WTC11 (cell line): Measurements from ENCODE around the gene MGMT. TPM values are rescaled to one million over a fixed set of nuclear protein-coding genes. Genes with fewer than 3 reads are reported as not detected.

Source experiments
- ATAC-seq: fragments of 200-7000 bp; cut with Tn5 transposase; 2 replicates; pipeline ENCODE4 v1.10.0; 2021; ENCODE audit warnings: mild to moderate bottlenecking, moderate library complexity
- CTCF ChIA-PET: fragments of 300-600 bp; sonication (Branson Sonifier 250); formaldehyde crosslinking; loops from one replicate; lab custom pipeline; 2021; ENCODE audit warnings: antibody characterized with exemption; lab: Charles Lee
- POLR2A ChIA-PET: fragments of 350-600 bp; sonication (Branson Sonifier 250); formaldehyde crosslinking; loops from one replicate; lab custom pipeline; 2021; ENCODE audit warnings: antibody characterized with exemption; lab: Charles Lee
- DNase-seq: peaks from one replicate; pipeline ENCODE4 v3.0.0; 2021; ENCODE audit warnings: low spot score
- H3K27ac Mint-ChIP-seq: 2 replicates; pipeline ENCODE4 v1.8.0; 2021; ENCODE audit warnings: mixed read lengths
- H3K27me3 Mint-ChIP-seq: 2 replicates; pipeline ENCODE4 v1.8.0; 2021; ENCODE audit warnings: low read depth, mild to moderate bottlenecking, moderate library complexity, mixed read lengths
- H3K36me3 Mint-ChIP-seq: 2 replicates; pipeline ENCODE4 v1.8.0; 2021; ENCODE audit warnings: mixed read lengths
- H3K4me1 Mint-ChIP-seq: 2 replicates; pipeline ENCODE4 v1.8.0; 2022; ENCODE audit warnings: mixed read lengths
- H3K4me3 Mint-ChIP-seq: 2 replicates; pipeline ENCODE4 v1.8.0; 2021; ENCODE audit warnings: mild to moderate bottlenecking, moderate library complexity, mixed read lengths
- H3K9me3 Mint-ChIP-seq: 2 replicates; pipeline ENCODE4 v1.8.0; 2021; ENCODE audit warnings: mixed read lengths
- AR ChIP-seq: fragments of 250-450 bp; sonication (Bioruptor Pico); IDR thresholded peaks from 2 replicates; pipeline ENCODE4 v1.9.0; 2021; ENCODE audit warnings: mild to moderate bottlenecking
- ATF1 ChIP-seq: sonication (generic); formaldehyde crosslinking; IDR thresholded peaks from 2 replicates; pipeline ENCODE4 v1.8.1; 2023; ENCODE audit warnings: mild to moderate bottlenecking, moderate library complexity, missing genetic modification reagents
- ATF6 ChIP-seq: sonication (generic); formaldehyde crosslinking; IDR thresholded peaks from 2 replicates; pipeline ENCODE4 v1.8.1; 2023; ENCODE audit warnings: mild to moderate bottlenecking, missing genetic modification reagents
- CBFB ChIP-seq: sonication (generic); formaldehyde crosslinking; IDR thresholded peaks from 2 replicates; pipeline ENCODE4 v1.8.1; 2022; ENCODE audit warnings: mild to moderate bottlenecking, low read depth, missing genetic modification reagents
- CREM ChIP-seq: sonication (generic); formaldehyde crosslinking; IDR thresholded peaks from 2 replicates; pipeline ENCODE4 v1.8.1; 2022; ENCODE audit warnings: mild to moderate bottlenecking, missing genetic modification reagents, moderate library complexity
- ELF4 ChIP-seq: sonication (generic); formaldehyde crosslinking; IDR thresholded peaks from 2 replicates; pipeline ENCODE4 v1.8.1; 2022; ENCODE audit warnings: low read depth, mild to moderate bottlenecking, moderate library complexity, missing genetic modification reagents
- EMX1 ChIP-seq: fragments of 250-450 bp; sonication (Bioruptor Pico); IDR thresholded peaks from 2 replicates; pipeline ENCODE4 v1.8.0; 2021; ENCODE audit warnings: mild to moderate bottlenecking
- ESRRA ChIP-seq: sonication (generic); formaldehyde crosslinking; IDR thresholded peaks from 2 replicates; pipeline ENCODE4 v1.8.1; 2022; ENCODE audit warnings: mild to moderate bottlenecking, missing genetic modification reagents, borderline replicate concordance
- FOXP1 ChIP-seq: sonication (generic); formaldehyde crosslinking; IDR thresholded peaks from 2 replicates; pipeline ENCODE4 v1.8.0; 2022; ENCODE audit warnings: missing genetic modification reagents, mild to moderate bottlenecking, moderate library complexity, borderline replicate concordance
- HMGXB4 ChIP-seq: sonication (generic); formaldehyde crosslinking; IDR thresholded peaks from 2 replicates; pipeline ENCODE4 v1.8.1; 2023; ENCODE audit warnings: mild to moderate bottlenecking, moderate library complexity, missing genetic modification reagents
- JAZF1 ChIP-seq: fragments of 250-450 bp; sonication (Bioruptor Pico); IDR thresholded peaks from 2 replicates; pipeline ENCODE4 v1.9.0; 2021; ENCODE audit warnings: moderate library complexity, mild to moderate bottlenecking, inconsistent platforms
- MXD4 ChIP-seq: fragments of 250-450 bp; sonication (Bioruptor Pico); IDR thresholded peaks from 2 replicates; pipeline ENCODE4 v1.8.0; 2021; ENCODE audit warnings: mild to moderate bottlenecking, moderate library complexity, borderline replicate concordance
- NR2C2 ChIP-seq: sonication (generic); formaldehyde crosslinking; IDR thresholded peaks from 2 replicates; pipeline ENCODE4 v1.8.0; 2022; ENCODE audit warnings: mild to moderate bottlenecking, missing genetic modification reagents
- PRDM15 ChIP-seq: sonication (generic); formaldehyde crosslinking; IDR thresholded peaks from 2 replicates; pipeline ENCODE4 v1.8.0; 2022; ENCODE audit warnings: missing genetic modification reagents
- PRRX2 ChIP-seq: fragments of 250-450 bp; sonication (Bioruptor Pico); IDR thresholded peaks from 2 replicates; pipeline ENCODE4 v1.8.0; 2021; ENCODE audit warnings: mild to moderate bottlenecking
- RELA ChIP-seq: sonication (generic); formaldehyde crosslinking; IDR thresholded peaks from 2 replicates; pipeline ENCODE4 v1.8.1; 2022; ENCODE audit warnings: missing genetic modification reagents, mild to moderate bottlenecking, borderline replicate concordance
- TEAD4 ChIP-seq: sonication (generic); formaldehyde crosslinking; IDR thresholded peaks from 2 replicates; pipeline ENCODE4 v1.8.0; 2022; ENCODE audit warnings: mild to moderate bottlenecking, missing genetic modification reagents
- ZNF232 ChIP-seq: sonication (generic); formaldehyde crosslinking; IDR thresholded peaks from 2 replicates; pipeline ENCODE4 v1.8.0; 2022; ENCODE audit warnings: mild to moderate bottlenecking, missing genetic modification reagents
- ZNF317 ChIP-seq: sonication (generic); formaldehyde crosslinking; IDR thresholded peaks from 2 replicates; pipeline ENCODE4 v1.8.1; 2023; ENCODE audit warnings: low read depth, mild to moderate bottlenecking, moderate library complexity, missing genetic modification reagents, borderline replicate concordance
- ZNF396 ChIP-seq: fragments of 250-450 bp; sonication (Bioruptor Pico); IDR thresholded peaks from 2 replicates; pipeline ENCODE4 v1.8.0; 2021; ENCODE audit warnings: mild to moderate bottlenecking, moderate library complexity, borderline replicate concordance
- ZNF671 ChIP-seq: fragments of 250-450 bp; sonication (Bioruptor Pico); IDR thresholded peaks from 2 replicates; pipeline ENCODE4 v1.8.0; 2021; ENCODE audit warnings: mild to moderate bottlenecking
- total RNA-seq: library from RNA; stranded (reverse); gene quantifications from 3 replicates; pipeline ENCODE4 v1.2.3, GENCODE V29; 2021

Gene MGMT
- total RNA-seq, 1 experiment from 2014 or later = 11.8 TPM

- H3K36me3 Mint-ChIP-seq = no peaks in the 10 kb centered on the region
- no peak overlapping the region for H3K4me3 Mint-ChIP-seq
- H3K27me3 Mint-ChIP-seq = no peaks in the 10 kb centered on the region; the same call in 1 of the 2 replicates
- DNase-seq (no peak), ATAC-seq (no peak)
- H3K9me3 Mint-ChIP-seq = peaks cover 3% of the 10 kb centered on the region
- ChIA-PET CTCF (no interaction called here), POLR2A (no interaction called here)
- no peak overlapping the region for H3K27ac Mint-ChIP-seq
- TF ChIP-seq ATF6 (CRISPR knock-in tag) (no peak), FOXP1 (CRISPR knock-in tag) (no peak), AR (CRISPR knock-in tag) (no peak), EMX1 (CRISPR knock-in tag) (no peak), ZNF671 (CRISPR knock-in tag) (no peak), ZNF232 (no peak), MXD4 (CRISPR knock-in tag) (no peak)
- H3K4me1 Mint-ChIP-seq = peaks cover 27% of the 10 kb centered on the region
Measured at GRCh38 chr10:129604333-129605032, 137.4 kb downstream of the MGMT start.

- ATAC-seq (no peak), DNase-seq (no peak)
- H3K27me3 Mint-ChIP-seq = no peaks in the 10 kb centered on the region; the same call in 1 of the 2 replicates
- no peaks in the 10 kb centered on the region for H3K9me3 Mint-ChIP-seq
- ChIA-PET POLR2A (no interaction called here), CTCF (no interaction called here)
- no peak for TF ChIP-seq PRRX2
- no peak for TF ChIP-seq ZNF317 (CRISPR knock-in tag)
- no peak for TF ChIP-seq ELF4
- no peak for TF ChIP-seq NR2C2 (CRISPR knock-in tag)
- TF ChIP-seq FOXP1 (CRISPR knock-in tag) = no peak
- TF ChIP-seq HMGXB4 = no peak
- TF ChIP-seq TEAD4 (CRISPR knock-in tag) = no peak
- TF ChIP-seq RELA (CRISPR knock-in tag) = no peak
- TF ChIP-seq MXD4 (CRISPR knock-in tag) = no peak
- H3K27ac Mint-ChIP-seq = no peak overlapping the region
- H3K36me3 Mint-ChIP-seq = no peaks in the 10 kb centered on the region
- H3K4me3 Mint-ChIP-seq = no peak overlapping the region
- peaks cover 27% of the 10 kb centered on the region for H3K4me1 Mint-ChIP-seq
Measured at GRCh38 chr10:129605266-129605985, 138.4 kb downstream of the MGMT start.

- Mint-ChIP-seq H3K36me3 (no peaks in the 10 kb centered on the region), H3K27ac (peak overlapping the region; percentile 32), H3K9me3 (no peaks in the 10 kb centered on the region), H3K4me1 (peaks cover 29% of the 10 kb centered on the region), H3K27me3 (no peaks in the 10 kb centered on the region; the same call in 1 of the 2 replicates), H3K4me3 (no peak overlapping the region)
- DNase-seq = no peak
- CTCF ChIA-PET = no interaction called here
- POLR2A ChIA-PET = no interaction called here
- no peak for ATAC-seq
- no peak for TF ChIP-seq FOXP1 (CRISPR knock-in tag)
- no peak for TF ChIP-seq PRDM15 (CRISPR knock-in tag)
- TF ChIP-seq ESRRA (CRISPR knock-in tag) = no peak
- TF ChIP-seq JAZF1 (CRISPR knock-in tag) = no peak
- TF ChIP-seq ZNF396 = no peak
- no peak for TF ChIP-seq ATF1 (CRISPR knock-in tag)
- no peak for TF ChIP-seq CREM (CRISPR knock-in tag)
- no peak for TF ChIP-seq CBFB (CRISPR knock-in tag)
Measured at GRCh38 chr10:129605986-129606518, 139.0 kb downstream of the MGMT start.
